ENCODE measurements around the gene PSMA7.

Gene PSMA7

DNA sequence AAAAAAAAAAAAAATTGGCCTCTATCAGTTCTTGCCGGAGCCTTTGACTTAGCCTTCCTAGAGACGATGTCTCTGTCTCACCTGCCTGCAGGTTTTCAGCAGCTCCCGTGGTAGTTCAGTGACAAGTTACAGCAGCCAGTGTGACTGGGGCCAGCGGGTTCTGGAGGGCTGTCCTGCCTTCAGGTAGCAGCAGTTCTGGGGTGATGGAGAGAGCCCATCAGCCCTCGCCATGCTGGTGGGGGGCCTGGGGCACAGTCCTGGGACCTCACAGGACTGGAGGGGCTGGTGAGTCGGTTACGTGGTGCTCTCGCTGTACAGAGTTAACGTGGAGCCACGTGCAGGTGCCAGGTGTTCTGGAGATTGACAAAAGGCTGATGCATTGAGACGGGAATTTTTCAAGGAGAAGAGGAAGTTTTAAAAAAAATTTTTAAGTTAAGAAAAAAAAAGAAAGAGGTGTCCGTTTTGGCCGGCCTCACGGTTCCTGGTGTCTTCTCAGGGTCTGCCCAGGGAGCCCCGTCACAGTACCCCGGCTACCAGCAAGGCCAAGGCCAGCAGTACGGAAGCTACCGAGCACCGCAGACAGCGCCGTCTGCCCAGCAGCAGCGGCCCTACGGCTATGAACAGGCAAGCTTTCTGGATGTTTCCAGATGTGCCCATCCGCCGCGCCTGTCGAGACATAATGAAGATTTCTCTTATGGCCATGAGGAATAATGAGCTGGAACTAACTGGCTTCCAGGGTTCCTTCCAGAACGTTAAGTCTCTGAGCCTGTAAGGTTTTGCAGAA, 31.0 kb upstream of the PSMA7 start:
- H3K9me3 ChIP-seq (ENCODE audit: insufficient read depth, low read depth, low read length): no peaks in the 10 kb centered on the region
- H3K27me3 ChIP-seq (ENCODE audit: insufficient read depth, low read length, poor library complexity, severe bottlenecking): no peaks in the 10 kb centered on the region
- no peaks in the 10 kb centered on the region for H3K79me2 ChIP-seq (ENCODE audit: insufficient read depth, low read length)
- H4K20me1 ChIP-seq (ENCODE audit: insufficient read depth, low read length, poor library complexity, severe bottlenecking): no peaks in the 10 kb centered on the region
- peaks cover 19% of the 10 kb centered on the region; the same call in 1 of the 2 replicates for H3K36me3 ChIP-seq (ENCODE audit: insufficient read depth, low read length)
- H3K9me2 ChIP-seq (replicated peaks; ENCODE audit: low read depth, low read length): no peaks in the 10 kb centered on the region
- no peaks in the 10 kb centered on the region for H3F3A ChIP-seq (ENCODE audit: low read depth)
- no peak overlapping the region for H3K4me2 ChIP-seq (ENCODE audit: low read depth, low read length, poor library complexity, severe bottlenecking)
- no peak overlapping the region for H3K4me3 ChIP-seq (ENCODE audit: low read length, poor library complexity, severe bottlenecking)
- H3K4me1 ChIP-seq (ENCODE audit: insufficient read depth, low read length, poor library complexity, severe bottlenecking): no peaks in the 10 kb centered on the region
- H2AFZ ChIP-seq (ENCODE audit: low read length): no peak overlapping the region
- TF ChIP-seq, protein P1, sequence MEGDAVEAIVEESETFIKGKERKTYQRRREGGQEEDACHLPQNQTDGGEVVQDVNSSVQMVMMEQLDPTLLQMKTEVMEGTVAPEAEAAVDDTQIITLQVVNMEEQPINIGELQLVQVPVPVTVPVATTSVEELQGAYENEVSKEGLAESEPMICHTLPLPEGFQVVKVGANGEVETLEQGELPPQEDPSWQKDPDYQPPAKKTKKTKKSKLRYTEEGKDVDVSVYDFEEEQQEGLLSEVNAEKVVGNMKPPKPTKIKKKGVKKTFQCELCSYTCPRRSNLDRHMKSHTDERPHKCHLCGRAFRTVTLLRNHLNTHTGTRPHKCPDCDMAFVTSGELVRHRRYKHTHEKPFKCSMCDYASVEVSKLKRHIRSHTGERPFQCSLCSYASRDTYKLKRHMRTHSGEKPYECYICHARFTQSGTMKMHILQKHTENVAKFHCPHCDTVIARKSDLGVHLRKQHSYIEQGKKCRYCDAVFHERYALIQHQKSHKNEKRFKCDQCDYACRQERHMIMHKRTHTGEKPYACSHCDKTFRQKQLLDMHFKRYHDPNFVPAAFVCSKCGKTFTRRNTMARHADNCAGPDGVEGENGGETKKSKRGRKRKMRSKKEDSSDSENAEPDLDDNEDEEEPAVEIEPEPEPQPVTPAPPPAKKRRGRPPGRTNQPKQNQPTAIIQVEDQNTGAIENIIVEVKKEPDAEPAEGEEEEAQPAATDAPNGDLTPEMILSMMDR (conservative IDR thresholded peaks at IDR 0.05; ENCODE audit: low read length): no peak
- TF ChIP-seq EZH2phosphoT487 (IDR thresholded peaks at IDR 0.05; ENCODE audit: borderline replicate concordance): no peak
- H3K9ac ChIP-seq (ENCODE audit: low read depth, low read length, poor library complexity, severe bottlenecking): no peak overlapping the region

DNA sequence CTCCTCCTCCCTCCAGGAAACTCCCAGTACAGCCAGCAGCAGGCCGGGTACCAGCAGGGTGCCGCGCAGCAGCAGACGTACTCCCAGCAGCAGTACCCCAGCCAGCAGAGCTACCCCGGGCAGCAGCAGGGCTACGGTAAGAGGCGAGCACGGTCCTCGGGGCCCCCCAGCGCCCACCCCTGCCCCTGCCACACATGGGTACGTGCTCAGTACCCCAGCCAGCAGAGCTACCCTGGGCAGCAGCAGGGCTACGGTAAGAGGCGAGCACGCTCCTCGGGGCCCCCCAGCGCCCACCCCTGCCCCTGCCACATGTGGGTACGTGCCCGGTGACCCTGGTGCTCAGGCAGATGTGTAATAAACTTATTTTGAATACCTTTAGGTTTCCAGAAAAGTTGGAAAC, 29.5 kb upstream of the PSMA7 start:
- TF ChIP-seq, protein P1 (conservative IDR thresholded peaks at IDR 0.05; ENCODE audit: low read length): no peak
- no peak for TF ChIP-seq EZH2phosphoT487 (IDR thresholded peaks at IDR 0.05; ENCODE audit: borderline replicate concordance)
- Histone ChIP-seq H2AFZ (ENCODE audit: low read length) (no peak overlapping the region), H3K4me1 (ENCODE audit: insufficient read depth, low read length, poor library complexity, severe bottlenecking) (no peaks in the 10 kb centered on the region), H4K20me1 (ENCODE audit: insufficient read depth, low read length, poor library complexity, severe bottlenecking) (no peaks in the 10 kb centered on the region), H3K79me2 (ENCODE audit: insufficient read depth, low read length) (no peaks in the 10 kb centered on the region), H3K9me3 (ENCODE audit: insufficient read depth, low read depth, low read length) (no peaks in the 10 kb centered on the region), H3K9ac (ENCODE audit: low read depth, low read length, poor library complexity, severe bottlenecking) (no peak overlapping the region), H3K4me3 (ENCODE audit: low read length, poor library complexity, severe bottlenecking) (no peak overlapping the region), H3K4me2 (ENCODE audit: low read depth, low read length, poor library complexity, severe bottlenecking) (no peak overlapping the region), H3F3A (ENCODE audit: low read depth) (no peaks in the 10 kb centered on the region), H3K27me3 (ENCODE audit: insufficient read depth, low read length, poor library complexity, severe bottlenecking) (no peaks in the 10 kb centered on the region), H3K9me2 (replicated peaks; ENCODE audit: low read depth, low read length) (no peaks in the 10 kb centered on the region), H3K36me3 (ENCODE audit: insufficient read depth, low read length) (peaks cover 29% of the 10 kb centered on the region; the same call in 1 of the 2 replicates)

DNA sequence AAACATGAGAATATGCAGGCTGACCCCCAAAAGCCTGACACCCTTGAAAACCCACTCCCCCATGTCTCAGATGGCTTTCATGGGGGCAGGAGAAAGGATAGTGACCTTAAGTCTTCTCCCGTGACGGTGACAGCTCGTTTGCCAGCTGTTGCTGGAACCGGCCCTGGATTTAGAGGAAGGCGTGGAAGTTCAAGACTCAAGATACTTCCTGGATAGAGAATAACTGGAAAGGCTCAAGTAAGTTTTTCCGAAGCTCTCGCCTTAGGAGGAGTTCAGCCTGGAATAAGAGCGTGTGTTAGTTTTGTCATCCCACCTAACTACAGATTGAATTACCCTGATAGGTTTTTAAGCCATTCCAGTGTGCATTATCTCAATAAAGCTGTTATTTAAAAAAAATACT, 28.1 kb upstream of the PSMA7 start:
- H3F3A ChIP-seq (ENCODE audit: low read depth): no peaks in the 10 kb centered on the region
- no peak overlapping the region for H3K4me3 ChIP-seq (ENCODE audit: low read length, poor library complexity, severe bottlenecking)
- H3K36me3 ChIP-seq (ENCODE audit: insufficient read depth, low read length): peaks cover 31% of the 10 kb centered on the region; the same call in 1 of the 2 replicates
- TF ChIP-seq, protein P1 (conservative IDR thresholded peaks at IDR 0.05; ENCODE audit: low read length): no peak
- no peak for TF ChIP-seq EZH2phosphoT487 (IDR thresholded peaks at IDR 0.05; ENCODE audit: borderline replicate concordance)
- no peaks in the 10 kb centered on the region for H3K27me3 ChIP-seq (ENCODE audit: insufficient read depth, low read length, poor library complexity, severe bottlenecking)
- no peaks in the 10 kb centered on the region for H3K4me1 ChIP-seq (ENCODE audit: insufficient read depth, low read length, poor library complexity, severe bottlenecking)
- H4K20me1 ChIP-seq (ENCODE audit: insufficient read depth, low read length, poor library complexity, severe bottlenecking): no peaks in the 10 kb centered on the region
- no peak overlapping the region for H3K4me2 ChIP-seq (ENCODE audit: low read depth, low read length, poor library complexity, severe bottlenecking)
- no peak overlapping the region for H3K9ac ChIP-seq (ENCODE audit: low read depth, low read length, poor library complexity, severe bottlenecking)
- H3K79me2 ChIP-seq (ENCODE audit: insufficient read depth, low read length): no peaks in the 10 kb centered on the region
- H3K9me3 ChIP-seq (ENCODE audit: insufficient read depth, low read depth, low read length): no peaks in the 10 kb centered on the region
- no peak overlapping the region for H2AFZ ChIP-seq (ENCODE audit: low read length)
- no peaks in the 10 kb centered on the region for H3K9me2 ChIP-seq (replicated peaks; ENCODE audit: low read depth, low read length)

Measured in Loucy (cell line).